K562 (cell line): ENCODE results near the gene RSRC1. TPM values are rescaled to one million over a fixed set of nuclear protein-coding genes. Genes with fewer than 3 reads are reported as not detected.

Source experiments
- ATF7 ChIP-seq: fragments of 450-650 bp; IDR thresholded peaks from 2 replicates; pipeline ENCODE4 v1.7.1; 2014; ENCODE audit warnings: mild to moderate bottlenecking, moderate library complexity
- BCOR ChIP-seq: fragments of 450-650 bp; IDR thresholded peaks from 2 replicates; pipeline ENCODE4 v1.6.1; 2016
- CBX1 ChIP-seq: sonication (generic); IDR thresholded peaks from 2 replicates; pipeline ENCODE4 v1.6.1; 2016; ENCODE audit warnings: antibody characterized with exemption, low read depth, mild to moderate bottlenecking
- DACH1 ChIP-seq: fragments of 450-650 bp; IDR thresholded peaks from 2 replicates; pipeline ENCODE4 v1.6.1; 2018; ENCODE audit not compliant: partially characterized antibody
- ETV6 ChIP-seq, 3 experiments: fragments of 150-350 bp in 1 of 3; sonication (generic) in 1 of 3; formaldehyde crosslinking in 1 of 3; IDR thresholded peaks; 2 replicates each; pipeline versions ENCODE4 v1.6.1 to v1.8.0; 2014 to 2022; ENCODE audit warnings: borderline replicate concordance in 2 of 3, low read depth in 2 of 3, antibody characterized with exemption in 1 of 3, low read length in 1 of 3, mild to moderate bottlenecking in 1 of 3, missing genetic modification reagents in 1 of 3
- GATAD2B ChIP-seq: fragments of 450-650 bp; IDR thresholded peaks from 2 replicates; pipeline ENCODE4 v1.6.1; 2017; ENCODE audit warnings: mild to moderate bottlenecking, borderline replicate concordance
- MEF2D ChIP-seq: conservative IDR thresholded peaks from 2 replicates; pipeline ENCODE4 v1.6.1; 2016; ENCODE audit warnings: low read depth, missing genetic modification characterization, missing compliant biosample characterization
- NFIC ChIP-seq: fragments of 450-650 bp; IDR thresholded peaks from 2 replicates; pipeline ENCODE4 v1.6.1; 2017; ENCODE audit warnings: mild to moderate bottlenecking, inconsistent platforms
- NR2C2 ChIP-seq, 2 experiments: fragments of 200-800 bp in 1 of 2; sonication (Bioruptor generic) in 1 of 2; sonication (generic) in 1 of 2; formaldehyde crosslinking in 1 of 2; IDR thresholded peaks; 2 replicates each; pipeline versions ENCODE4 v1.6.1 to v1.8.0; 2016 to 2022; ENCODE audit warnings: mild to moderate bottlenecking in 1 of 2, missing compliant biosample characterization in 1 of 2, missing genetic modification characterization in 1 of 2, missing genetic modification reagents in 1 of 2
- RUNX1 ChIP-seq: sonication (generic); IDR thresholded peaks from 2 replicates; pipeline ENCODE4 v1.6.1; 2016; ENCODE audit warnings: antibody characterized with exemption, low read depth
- ZKSCAN8 ChIP-seq: fragments of 200-800 bp; sonication (Bioruptor generic); IDR thresholded peaks from 2 replicates; pipeline ENCODE4 v1.6.1; 2016; ENCODE audit warnings: missing genetic modification characterization, missing compliant biosample characterization
- ZNF134 ChIP-seq: fragments of 250-450 bp; sonication (Bioruptor Pico); conservative IDR thresholded peaks from 2 replicates; pipeline ENCODE4 v1.4.0; 2020
- ZNF57 ChIP-seq: fragments of 450-650 bp; formaldehyde crosslinking; IDR thresholded peaks from 2 replicates; pipeline ENCODE4 v1.4.0; 2020; ENCODE audit warnings: mild to moderate bottlenecking, moderate library complexity
- ZNF830 ChIP-seq: fragments of 250-450 bp; sonication (Bioruptor Pico); IDR thresholded peaks from 2 replicates; pipeline ENCODE4 v1.5.0; 2021; ENCODE audit warnings: mild to moderate bottlenecking
- polyA plus RNA-seq, 8 experiments: library from polyadenylated mRNA; depleted of rRNA in 4 of 8; stranded (reverse) in 5 of 8; unstranded in 3 of 8; fragments of >200 nt; fragmentation: Nextera tagmentation in 2 of 8; fragmentation: Illumina TruSeq in 1 of 8; extraction: Ambion mirVana in 2 of 8; extraction: Trizol in 1 of 8; gene quantifications; 2 replicates each; pipeline versions ENCODE4 v1.2.1 to v1.2.3, GENCODE V29; 2011 to 2014; ENCODE audit warnings: inconsistent platforms in 1 of 8, missing spikeins in 1 of 8
- total RNA-seq, 7 experiments: library from RNA; depleted of rRNA in 6 of 7; stranded (reverse); fragments of >200 nt in 6 of 7; fragmentation: Illumina TruSeq in 2 of 7; extraction: Trizol in 2 of 7; gene quantifications; 2 replicates each; pipeline versions ENCODE4 v1.2.1 to v1.2.3, GENCODE V29; 2011 to 2021; ENCODE audit warnings: low replicate concordance in 1 of 7
- TF ChIP-seq, protein P1 (sequence below): sonication (generic); formaldehyde crosslinking; IDR thresholded peaks from 2 replicates; pipeline ENCODE4 v1.9.0; 2022; ENCODE audit warnings: mild to moderate bottlenecking, missing genetic modification reagents
- TF ChIP-seq, protein P2 (sequence below): sonication (generic); formaldehyde crosslinking; IDR thresholded peaks from 2 replicates; pipeline ENCODE4 v1.8.1; 2022; ENCODE audit warnings: missing genetic modification reagents
- TF ChIP-seq, protein P3 (sequence below): IDR thresholded peaks from 2 replicates; pipeline ENCODE4 v1.6.1; 2012; ENCODE audit warnings: low read depth, low read length, improper control_type of control experiment, borderline replicate concordance
- TF ChIP-seq, protein P4 (sequence below): fragments of 250-450 bp; sonication (Bioruptor Pico); IDR thresholded peaks from 2 replicates; pipeline ENCODE4 v1.5.0; 2021
- TF ChIP-seq, protein P5 (sequence below): fragments of 250-450 bp; sonication (Bioruptor Pico); IDR thresholded peaks from 2 replicates; pipeline ENCODE4 v1.8.0; 2021; ENCODE audit warnings: mild to moderate bottlenecking, moderate library complexity
- TF ChIP-seq, protein P6 (sequence below): fragments of 450-650 bp; IDR thresholded peaks from 2 replicates; pipeline ENCODE4 v1.6.1; 2016; ENCODE audit warnings: mild to moderate bottlenecking

Gene RSRC1
- total and polyA plus RNA-seq, 9 of the 15 experiments (the other 6 are each of a cell fraction or from before 2014, with no cell fraction given): 19.3 to 128 (median 75.5) TPM

DNA sequence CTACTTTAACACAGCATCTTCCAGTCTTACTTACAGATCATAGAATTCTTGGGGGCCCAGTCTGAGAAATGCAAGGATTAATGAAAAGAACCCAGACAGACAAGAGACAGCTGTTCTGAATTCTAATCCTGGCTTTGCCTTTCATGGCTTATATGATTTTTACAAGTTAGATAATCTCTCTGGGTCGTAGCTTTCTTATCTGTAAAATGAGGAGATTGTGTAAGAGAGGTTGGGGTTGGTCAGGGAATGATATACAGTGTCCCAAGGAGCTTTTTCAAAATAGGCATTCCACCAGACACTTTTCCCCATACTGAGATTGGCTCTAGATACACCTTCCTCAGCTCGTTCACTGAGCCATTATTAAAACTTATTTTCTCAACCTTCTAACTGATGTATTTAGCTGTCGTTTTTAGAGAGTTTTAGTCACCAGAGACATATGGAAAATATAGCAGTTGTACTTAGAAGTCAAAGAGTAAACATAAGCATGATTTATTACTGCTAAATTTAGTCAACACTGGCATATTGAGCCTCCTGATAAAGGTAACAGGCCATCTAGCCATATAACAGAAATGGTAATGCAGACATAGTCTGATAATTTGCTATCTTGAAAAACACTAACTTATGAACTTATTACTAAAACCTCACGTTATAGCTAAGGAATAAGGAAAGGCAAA lies 298.1 kb downstream of the RSRC1 start (continued):
- TF ChIP-seq, protein P1, sequence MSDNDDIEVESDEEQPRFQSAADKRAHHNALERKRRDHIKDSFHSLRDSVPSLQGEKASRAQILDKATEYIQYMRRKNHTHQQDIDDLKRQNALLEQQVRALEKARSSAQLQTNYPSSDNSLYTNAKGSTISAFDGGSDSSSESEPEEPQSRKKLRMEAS: no peak
- TF ChIP-seq, protein P2, sequence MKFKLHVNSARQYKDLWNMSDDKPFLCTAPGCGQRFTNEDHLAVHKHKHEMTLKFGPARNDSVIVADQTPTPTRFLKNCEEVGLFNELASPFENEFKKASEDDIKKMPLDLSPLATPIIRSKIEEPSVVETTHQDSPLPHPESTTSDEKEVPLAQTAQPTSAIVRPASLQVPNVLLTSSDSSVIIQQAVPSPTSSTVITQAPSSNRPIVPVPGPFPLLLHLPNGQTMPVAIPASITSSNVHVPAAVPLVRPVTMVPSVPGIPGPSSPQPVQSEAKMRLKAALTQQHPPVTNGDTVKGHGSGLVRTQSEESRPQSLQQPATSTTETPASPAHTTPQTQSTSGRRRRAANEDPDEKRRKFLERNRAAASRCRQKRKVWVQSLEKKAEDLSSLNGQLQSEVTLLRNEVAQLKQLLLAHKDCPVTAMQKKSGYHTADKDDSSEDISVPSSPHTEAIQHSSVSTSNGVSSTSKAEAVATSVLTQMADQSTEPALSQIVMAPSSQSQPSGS: no peak
- TF ChIP-seq MEF2D: peak; percentile 95
- TF ChIP-seq BCOR: peak; percentile 40; the same call in 1 of the 2 replicates
- no peak for TF ChIP-seq ZKSCAN8 (CRISPR knock-in tag)
- TF ChIP-seq, protein P3, sequence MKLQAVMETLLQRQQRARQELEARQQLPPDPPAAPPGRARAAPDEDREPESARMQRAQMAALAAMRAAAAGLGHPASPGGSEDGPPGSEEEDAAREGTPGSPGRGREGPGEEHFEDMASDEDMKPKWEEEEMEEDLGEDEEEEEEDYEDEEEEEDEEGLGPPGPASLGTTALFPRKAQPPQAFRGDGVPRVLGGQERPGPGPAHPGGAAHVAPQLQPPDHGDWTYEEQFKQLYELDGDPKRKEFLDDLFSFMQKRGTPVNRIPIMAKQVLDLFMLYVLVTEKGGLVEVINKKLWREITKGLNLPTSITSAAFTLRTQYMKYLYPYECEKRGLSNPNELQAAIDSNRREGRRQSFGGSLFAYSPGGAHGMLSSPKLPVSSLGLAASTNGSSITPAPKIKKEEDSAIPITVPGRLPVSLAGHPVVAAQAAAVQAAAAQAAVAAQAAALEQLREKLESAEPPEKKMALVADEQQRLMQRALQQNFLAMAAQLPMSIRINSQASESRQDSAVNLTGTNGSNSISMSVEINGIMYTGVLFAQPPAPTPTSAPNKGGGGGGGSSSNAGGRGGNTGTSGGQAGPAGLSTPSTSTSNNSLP: peak; percentile 72; the same call in 1 of the 2 replicates
- no peak for TF ChIP-seq ZNF57 (CRISPR knock-in tag)
- no peak for TF ChIP-seq ZNF134 (CRISPR knock-in tag)
- TF ChIP-seq DACH1: no peak
- no peak for TF ChIP-seq RUNX1
- TF ChIP-seq, protein P4, sequence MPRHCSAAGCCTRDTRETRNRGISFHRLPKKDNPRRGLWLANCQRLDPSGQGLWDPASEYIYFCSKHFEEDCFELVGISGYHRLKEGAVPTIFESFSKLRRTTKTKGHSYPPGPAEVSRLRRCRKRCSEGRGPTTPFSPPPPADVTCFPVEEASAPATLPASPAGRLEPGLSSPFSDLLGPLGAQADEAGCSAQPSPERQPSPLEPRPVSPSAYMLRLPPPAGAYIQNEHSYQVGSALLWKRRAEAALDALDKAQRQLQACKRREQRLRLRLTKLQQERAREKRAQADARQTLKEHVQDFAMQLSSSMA (CRISPR knock-in tag): no peak
- peak; percentile 56 for TF ChIP-seq NFIC
- TF ChIP-seq, protein P5, sequence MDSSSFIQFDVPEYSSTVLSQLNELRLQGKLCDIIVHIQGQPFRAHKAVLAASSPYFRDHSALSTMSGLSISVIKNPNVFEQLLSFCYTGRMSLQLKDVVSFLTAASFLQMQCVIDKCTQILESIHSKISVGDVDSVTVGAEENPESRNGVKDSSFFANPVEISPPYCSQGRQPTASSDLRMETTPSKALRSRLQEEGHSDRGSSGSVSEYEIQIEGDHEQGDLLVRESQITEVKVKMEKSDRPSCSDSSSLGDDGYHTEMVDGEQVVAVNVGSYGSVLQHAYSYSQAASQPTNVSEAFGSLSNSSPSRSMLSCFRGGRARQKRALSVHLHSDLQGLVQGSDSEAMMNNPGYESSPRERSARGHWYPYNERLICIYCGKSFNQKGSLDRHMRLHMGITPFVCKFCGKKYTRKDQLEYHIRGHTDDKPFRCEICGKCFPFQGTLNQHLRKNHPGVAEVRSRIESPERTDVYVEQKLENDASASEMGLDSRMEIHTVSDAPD (CRISPR knock-in tag): no peak
- 0 out of 2 replicates have a peak, but pooled peaks have one; percentile 22 for TF ChIP-seq ATF7
- TF ChIP-seq ETV6 (IDR thresholded peaks at IDR 0.05; ENCODE audit: borderline replicate concordance in 1 of 2, low read depth in 2 of 2, low read length in 1 of 2): no peak
- no peak for TF ChIP-seq ETV6 (CRISPR knock-in tag; IDR thresholded peaks at IDR 0.05; ENCODE audit: borderline replicate concordance)
- TF ChIP-seq ZNF830 (CRISPR knock-in tag): no peak
- TF ChIP-seq, protein P6, sequence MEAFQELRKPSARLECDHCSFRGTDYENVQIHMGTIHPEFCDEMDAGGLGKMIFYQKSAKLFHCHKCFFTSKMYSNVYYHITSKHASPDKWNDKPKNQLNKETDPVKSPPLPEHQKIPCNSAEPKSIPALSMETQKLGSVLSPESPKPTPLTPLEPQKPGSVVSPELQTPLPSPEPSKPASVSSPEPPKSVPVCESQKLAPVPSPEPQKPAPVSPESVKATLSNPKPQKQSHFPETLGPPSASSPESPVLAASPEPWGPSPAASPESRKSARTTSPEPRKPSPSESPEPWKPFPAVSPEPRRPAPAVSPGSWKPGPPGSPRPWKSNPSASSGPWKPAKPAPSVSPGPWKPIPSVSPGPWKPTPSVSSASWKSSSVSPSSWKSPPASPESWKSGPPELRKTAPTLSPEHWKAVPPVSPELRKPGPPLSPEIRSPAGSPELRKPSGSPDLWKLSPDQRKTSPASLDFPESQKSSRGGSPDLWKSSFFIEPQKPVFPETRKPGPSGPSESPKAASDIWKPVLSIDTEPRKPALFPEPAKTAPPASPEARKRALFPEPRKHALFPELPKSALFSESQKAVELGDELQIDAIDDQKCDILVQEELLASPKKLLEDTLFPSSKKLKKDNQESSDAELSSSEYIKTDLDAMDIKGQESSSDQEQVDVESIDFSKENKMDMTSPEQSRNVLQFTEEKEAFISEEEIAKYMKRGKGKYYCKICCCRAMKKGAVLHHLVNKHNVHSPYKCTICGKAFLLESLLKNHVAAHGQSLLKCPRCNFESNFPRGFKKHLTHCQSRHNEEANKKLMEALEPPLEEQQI: 0 out of 2 replicates have a peak, but pooled peaks have one; percentile 41
- TF ChIP-seq CBX1: no peak
- TF ChIP-seq GATAD2B: 0 out of 2 replicates have a peak, but pooled peaks have one; percentile 45
- no peak for TF ChIP-seq NR2C2 (CRISPR knock-in tag; IDR thresholded peaks at IDR 0.05)
- no peak for TF ChIP-seq NR2C2 (tag; IDR thresholded peaks at IDR 0.05)
